GM21447 (cell line): Measurements from ENCODE around the gene MYH10.

Experiments used
- ATAC-seq: cut with Tn5 transposase; IDR thresholded peaks from one replicate; pipeline ENCODE4 v1.9.1; 2021; ENCODE audit not compliant: unreplicated experiment

Gene MYH10

GRCh38 chr17:8610558-8610957 is 20.0 kb downstream of the MYH10 start:
- ATAC-seq = no peak

GRCh38 chr17:8609910-8610309 is 20.6 kb downstream of the MYH10 start:
- ATAC-seq = no peak

GRCh38 chr17:8608001-8608400 is 22.5 kb downstream of the MYH10 start:
- no peak for ATAC-seq

GRCh38 chr17:8606401-8606800 is 24.1 kb downstream of the MYH10 start:
- no peak for ATAC-seq

- ATAC-seq = no peak
Measured at GRCh38 chr17:8602679-8603078, 27.8 kb downstream of the MYH10 start.

GRCh38 chr17:8599351-8600011 is 31.0 kb downstream of the MYH10 start:
- ATAC-seq = no peak

- ATAC-seq = no peak
Measured at GRCh38 chr17:8598913-8599312, 31.6 kb downstream of the MYH10 start.

- no peak for ATAC-seq
Measured at GRCh38 chr17:8593830-8594229, 36.7 kb downstream of the MYH10 start.

- ATAC-seq = no peak
Measured at GRCh38 chr17:8593276-8593675, 37.2 kb downstream of the MYH10 start.

- ATAC-seq = no peak
Measured at GRCh38 chr17:8588877-8589554, 41.5 kb downstream of the MYH10 start.

- ATAC-seq = no peak
Measured at GRCh38 chr17:8586766-8587165, 43.8 kb downstream of the MYH10 start.

- ATAC-seq = no peak
Measured at GRCh38 chr17:8585911-8586310, 44.6 kb downstream of the MYH10 start.

- no peak for ATAC-seq
Measured at GRCh38 chr17:8583954-8584353, 46.6 kb downstream of the MYH10 start.

GRCh38 chr17:8580952-8581658 is 49.4 kb downstream of the MYH10 start:
- ATAC-seq = no peak

- ATAC-seq = no peak
Measured at GRCh38 chr17:8577868-8578267, 52.7 kb downstream of the MYH10 start.

GRCh38 chr17:8576559-8577294 is 53.8 kb downstream of the MYH10 start:
- ATAC-seq = no peak

- no peak for ATAC-seq
Measured at GRCh38 chr17:8574687-8575086, 55.8 kb downstream of the MYH10 start.

- no peak for ATAC-seq
Measured at GRCh38 chr17:8572764-8573163, 57.8 kb downstream of the MYH10 start.

- no peak for ATAC-seq
Measured at GRCh38 chr17:8563981-8564602, 66.4 kb downstream of the MYH10 start.

- ATAC-seq = no peak
Measured at GRCh38 chr17:8563024-8563776, 67.3 kb downstream of the MYH10 start.
